Effector memory CD4-positive, alpha-beta T cell (primary cell): Measurements from ENCODE around the gene NCKAP5.

Experiments
- DNase-seq, 3 donors: peaks; one replicate each; pipeline ENCODE4 v3.0.0-alpha.2; 2020
- H3K27ac ChIP-seq: 2 replicates; pipeline ENCODE4 v1.7.0; 2013; ENCODE audit warnings: mild to moderate bottlenecking, low read length, moderate library complexity; ENCODE audit not compliant: insufficient read depth, poor library complexity, severe bottlenecking
- H3K27me3 ChIP-seq: replicated peaks from 2 replicates; pipeline ENCODE4 v1.7.0; 2013; ENCODE audit warnings: mild to moderate bottlenecking, low read length; ENCODE audit not compliant: insufficient read depth, control insufficient read depth, poor library complexity, severe bottlenecking
- H3K36me3 ChIP-seq: 2 replicates; pipeline ENCODE4 v1.7.0; 2013; ENCODE audit warnings: mild to moderate bottlenecking, low read length, moderate library complexity; ENCODE audit not compliant: control insufficient read depth, insufficient read depth
- H3K4me1 ChIP-seq: 2 replicates; pipeline ENCODE4 v1.7.0; 2013; ENCODE audit warnings: low read length, mild to moderate bottlenecking; ENCODE audit not compliant: control insufficient read depth, insufficient read depth, poor library complexity, severe bottlenecking
- H3K4me3 ChIP-seq: 2 replicates; pipeline ENCODE4 v1.7.0; 2013; ENCODE audit warnings: low read length, low read depth, mild to moderate bottlenecking; ENCODE audit not compliant: insufficient read depth, poor library complexity, severe bottlenecking
- H3K9me3 ChIP-seq: 2 replicates; pipeline ENCODE4 v1.7.0; 2013; ENCODE audit warnings: mild to moderate bottlenecking, low read length, moderate library complexity; ENCODE audit not compliant: control insufficient read depth

NCKAP5 gene

GRCh38 chr2:133200684-133201421 lies 367.4 kb downstream of the NCKAP5 start:
- H3K27ac ChIP-seq, result no peak overlapping the region
- H3K9me3 ChIP-seq, result no peaks in the 10 kb centered on the region
- H3K36me3 ChIP-seq, result no peaks in the 10 kb centered on the region
- H3K4me1 ChIP-seq, result no peaks in the 10 kb centered on the region
- no peak for DNase-seq
- H3K4me3 ChIP-seq, result no peak overlapping the region
- no peaks in the 10 kb centered on the region for H3K27me3 ChIP-seq

GRCh38 chr2:133198678-133199077 lies 369.6 kb downstream of the NCKAP5 start:
- Histone ChIP-seq H3K27me3 (no peaks in the 10 kb centered on the region), H3K4me1 (no peaks in the 10 kb centered on the region), H3K36me3 (no peaks in the 10 kb centered on the region), H3K9me3 (no peaks in the 10 kb centered on the region), H3K27ac (no peak overlapping the region), H3K4me3 (no peak overlapping the region)
- DNase-seq, result no peak

GRCh38 chr2:133197156-133197555 lies 371.1 kb downstream of the NCKAP5 start:
- no peaks in the 10 kb centered on the region for H3K27me3 ChIP-seq
- no peaks in the 10 kb centered on the region for H3K9me3 ChIP-seq
- no peak overlapping the region for H3K27ac ChIP-seq
- no peaks in the 10 kb centered on the region for H3K36me3 ChIP-seq
- no peaks in the 10 kb centered on the region for H3K4me1 ChIP-seq
- no peak overlapping the region for H3K4me3 ChIP-seq
- DNase-seq, result no peak

- no peak for DNase-seq
- no peaks in the 10 kb centered on the region for H3K27me3 ChIP-seq
- H3K9me3 ChIP-seq, result no peaks in the 10 kb centered on the region
- H3K36me3 ChIP-seq, result no peaks in the 10 kb centered on the region
- H3K4me1 ChIP-seq, result no peaks in the 10 kb centered on the region
- H3K27ac ChIP-seq, result no peak overlapping the region
- no peak overlapping the region for H3K4me3 ChIP-seq
Measured at GRCh38 chr2:133194777-133195335, 373.4 kb downstream of the NCKAP5 start.

GRCh38 chr2:133194362-133194655 lies 374.0 kb downstream of the NCKAP5 start:
- Histone ChIP-seq H3K27me3 (no peaks in the 10 kb centered on the region), H3K4me1 (no peaks in the 10 kb centered on the region), H3K27ac (no peak overlapping the region), H3K9me3 (no peaks in the 10 kb centered on the region), H3K36me3 (no peaks in the 10 kb centered on the region), H3K4me3 (no peak overlapping the region)
- no peak for DNase-seq

- Histone ChIP-seq H3K27ac (no peak overlapping the region), H3K4me1 (no peaks in the 10 kb centered on the region), H3K27me3 (no peaks in the 10 kb centered on the region), H3K4me3 (no peak overlapping the region), H3K9me3 (no peaks in the 10 kb centered on the region), H3K36me3 (no peaks in the 10 kb centered on the region)
- no peak for DNase-seq
Measured at GRCh38 chr2:133193544-133194361, 374.5 kb downstream of the NCKAP5 start.

GRCh38 chr2:133192028-133192427 lies 376.2 kb downstream of the NCKAP5 start:
- Histone ChIP-seq H3K9me3 (no peaks in the 10 kb centered on the region), H3K27ac (no peak overlapping the region), H3K4me1 (no peaks in the 10 kb centered on the region), H3K4me3 (no peak overlapping the region), H3K27me3 (no peaks in the 10 kb centered on the region), H3K36me3 (no peaks in the 10 kb centered on the region)
- DNase-seq, result no peak

GRCh38 chr2:133177196-133177595 lies 391.1 kb downstream of the NCKAP5 start:
- no peak overlapping the region for H3K27ac ChIP-seq
- no peaks in the 10 kb centered on the region for H3K27me3 ChIP-seq
- no peak overlapping the region for H3K4me3 ChIP-seq
- DNase-seq, result no peak
- no peaks in the 10 kb centered on the region for H3K9me3 ChIP-seq
- H3K4me1 ChIP-seq, result no peaks in the 10 kb centered on the region
- no peaks in the 10 kb centered on the region for H3K36me3 ChIP-seq

- no peaks in the 10 kb centered on the region for H3K4me1 ChIP-seq
- no peaks in the 10 kb centered on the region for H3K27me3 ChIP-seq
- no peaks in the 10 kb centered on the region for H3K9me3 ChIP-seq
- H3K4me3 ChIP-seq, result no peak overlapping the region
- no peak overlapping the region for H3K27ac ChIP-seq
- no peak for DNase-seq
- no peaks in the 10 kb centered on the region for H3K36me3 ChIP-seq
Measured at GRCh38 chr2:133175926-133176325, 392.3 kb downstream of the NCKAP5 start.

GRCh38 chr2:133173224-133173623 lies 395.0 kb downstream of the NCKAP5 start:
- Histone ChIP-seq H3K9me3 (no peaks in the 10 kb centered on the region), H3K27ac (no peak overlapping the region), H3K36me3 (no peaks in the 10 kb centered on the region), H3K4me1 (no peaks in the 10 kb centered on the region), H3K27me3 (no peaks in the 10 kb centered on the region), H3K4me3 (no peak overlapping the region)
- no peak for DNase-seq
